HepG2 (cell line): Measurements from ENCODE around the gene DICER1. TPM values are rescaled to one million over a fixed set of nuclear protein-coding genes. Genes with fewer than 3 reads are reported as not detected.

ENCODE experiments used
- ATAC-seq: fragments of 200-7000 bp; cut with Tn5 transposase; 3 replicates; pipeline ENCODE4 v1.9.1; 2020; ENCODE audit warnings: mild to moderate bottlenecking, moderate library complexity
- BruUV-seq: library from RNA; stranded (reverse); fragments of 400-500 nt; replicated peaks from 2 replicates; lab custom pipeline; 2021; lab: Mats Ljungman, UMichigan
- CTCF ChIA-PET: fragments of 300-600 bp; formaldehyde crosslinking; extraction: SDS; loops from one replicate; lab custom pipeline; 2021; ENCODE audit warnings: low total read pairs, inconsistent platforms, low intra/inter-chr PET ratio; lab: Yijun Ruan, JAX
- POLR2A ChIA-PET: fragments of 350-600 bp; sonication (Branson Sonifier 250); formaldehyde crosslinking; loops from one replicate; lab custom pipeline; 2020; ENCODE audit warnings: antibody characterized with exemption, inconsistent platforms; lab: Yijun Ruan, JAX
- DNase-seq: peaks from one replicate; pipeline ENCODE4 v3.0.0-alpha.2; 2015; ENCODE audit warnings: low spot score
- FAIRE-seq: peaks from 3 replicates; lab custom pipeline; 2011; peaks lifted over from hg19 to GRCh38; lab: Jason Lieb, UNC
- H2AFZ ChIP-seq: one replicate; pipeline ENCODE4 v1.6.1; 2011; ENCODE audit warnings: low read length, inconsistent platforms
- H3K27ac ChIP-seq: fragments of 300-600 bp; 3 replicates; pipeline ENCODE4 v1.8.0; 2011; ENCODE audit warnings: mixed run types, mild to moderate bottlenecking, mixed read lengths, low read length, inconsistent platforms; ENCODE audit not compliant: insufficient read depth; ENCODE audit errors: extremely low read length
- H3K27me3 ChIP-seq, 2 experiments: fragments of 200-600 bp in 1 of 2; 2 replicates in 1 of 2; 3 replicates in 1 of 2; pipeline versions ENCODE4 v1.6.0 to v1.8.0; 2011; ENCODE audit warnings: low read length in 2 of 2, mild to moderate bottlenecking in 2 of 2, moderate library complexity in 2 of 2, inconsistent platforms in 1 of 2; ENCODE audit not compliant: insufficient read depth in 2 of 2, control insufficient read depth in 1 of 2
- H3K36me3 ChIP-seq, 2 experiments: fragments of 200-600 bp in 1 of 2; replicated peaks in 1 of 2; 2 replicates in 1 of 2; 3 replicates in 1 of 2; pipeline versions ENCODE4 v1.5.1 to v1.8.0; 2011; ENCODE audit warnings: low read length in 2 of 2, inconsistent platforms in 1 of 2; ENCODE audit not compliant: insufficient read depth in 2 of 2, control insufficient read depth in 1 of 2
- H3K4me1 ChIP-seq: 2 replicates; pipeline ENCODE4 v1.5.1; 2012; ENCODE audit warnings: low read length, inconsistent platforms; ENCODE audit not compliant: insufficient read depth
- H3K4me2 ChIP-seq: 2 replicates; pipeline ENCODE4 v1.6.0; 2011; ENCODE audit warnings: low read depth, low read length, inconsistent platforms
- H3K4me3 ChIP-seq, 3 experiments: fragments of 200-600 bp in 1 of 3; sonication (generic), shearing (Covaris generic) in 1 of 3; replicated peaks in 1 of 3; 2 replicates each; pipeline ENCODE4 v1.5.1; 2011 to 2016; ENCODE audit warnings: low read length in 3 of 3, inconsistent platforms in 2 of 3, low read depth in 2 of 3, mild to moderate bottlenecking in 2 of 3, control low read depth in 1 of 3, mixed read lengths in 1 of 3; ENCODE audit not compliant: insufficient read depth in 1 of 3
- H3K79me2 ChIP-seq: one replicate; pipeline ENCODE4 v1.6.1; 2011; ENCODE audit warnings: low read length, inconsistent platforms; ENCODE audit not compliant: insufficient read depth
- H3K9ac ChIP-seq: 2 replicates; pipeline ENCODE4 v1.6.0; 2011; ENCODE audit warnings: mild to moderate bottlenecking, low read depth, low read length, inconsistent platforms; ENCODE audit not compliant: insufficient read depth
- H3K9me3 ChIP-seq: 2 replicates; pipeline ENCODE4 v1.5.1; 2012; ENCODE audit warnings: mild to moderate bottlenecking, low read length
- H4K20me1 ChIP-seq: 2 replicates; pipeline ENCODE4 v1.6.0; 2011; ENCODE audit warnings: inconsistent platforms, mild to moderate bottlenecking, low read length, moderate library complexity; ENCODE audit not compliant: insufficient read depth
- ATF2 ChIP-seq: sonication (generic); formaldehyde crosslinking; IDR thresholded peaks from 2 replicates; pipeline ENCODE4 v1.4.0; 2020; ENCODE audit warnings: missing genetic modification reagents
- DMAP1 ChIP-seq: IDR thresholded peaks from 2 replicates; pipeline ENCODE4 v1.6.1; 2016
- FOXA1 ChIP-seq, 2 experiments: fragments of 450-650 bp in 1 of 2; sonication (generic) in 1 of 2; formaldehyde crosslinking in 1 of 2; IDR thresholded peaks; 2 replicates each; pipeline versions ENCODE4 v1.4.0 to v1.6.1; 2016 to 2020; ENCODE audit warnings: missing genetic modification reagents in 1 of 2
- GATAD2A ChIP-seq: IDR thresholded peaks from 2 replicates; pipeline ENCODE4 v1.6.1; 2016
- HNRNPUL1 ChIP-seq: fragments of 200-400 bp; formaldehyde crosslinking; IDR thresholded peaks from 2 replicates; pipeline ENCODE4 v1.6.1; 2017; ENCODE audit warnings: low read depth, mild to moderate bottlenecking, low read length, moderate library complexity
- MTERF4 ChIP-seq: sonication (generic); formaldehyde crosslinking; IDR thresholded peaks from 2 replicates; pipeline ENCODE4 v1.8.0; 2023; ENCODE audit warnings: mild to moderate bottlenecking, missing genetic modification reagents
- PRDM4 ChIP-seq: sonication (generic); formaldehyde crosslinking; IDR thresholded peaks from 2 replicates; pipeline ENCODE4 v1.9.0; 2021; ENCODE audit warnings: missing genetic modification reagents, borderline replicate concordance
- SALL2 ChIP-seq: sonication (generic); formaldehyde crosslinking; IDR thresholded peaks from 2 replicates; pipeline ENCODE4 v1.8.1; 2023; ENCODE audit warnings: mild to moderate bottlenecking, missing genetic modification reagents, inconsistent platforms
- TCF7 ChIP-seq: sonication (generic); IDR thresholded peaks from 2 replicates; pipeline ENCODE4 v1.6.1; 2016; ENCODE audit warnings: antibody characterized with exemption, low read depth
- ZFP37 ChIP-seq: sonication (generic); formaldehyde crosslinking; IDR thresholded peaks from 2 replicates; pipeline ENCODE4 v1.4.0; 2020; ENCODE audit warnings: missing genetic modification reagents, borderline replicate concordance
- ZFP91 ChIP-seq: sonication (generic); formaldehyde crosslinking; IDR thresholded peaks from 2 replicates; pipeline ENCODE4 v1.9.0; 2022; ENCODE audit warnings: missing genetic modification reagents, mild to moderate bottlenecking, borderline replicate concordance
- ZNF543 ChIP-seq: sonication (generic); formaldehyde crosslinking; IDR thresholded peaks from 2 replicates; pipeline ENCODE4 v1.4.0; 2020; ENCODE audit warnings: mild to moderate bottlenecking, missing genetic modification reagents
- WGBS: methylation state at CpG from one replicate; pipeline ENCODE4 v1.1.6; 2017; ENCODE audit warnings: low lambda C conversion rate; 5-methylcytosine and 5-hydroxymethylcytosine counted together
- in situ Hi-C: cut with HindIII; loops from 2 replicates; pipeline ENCODE4 v1.10.0; 2017; ENCODE audit warnings: low pct_unique_long_range_greater_than_20kb; ENCODE audit not compliant: extremely low pct_ligation_motif_present
- intact Hi-C: fragments of 100-400 bp; cut with micrococcal nuclease; formaldehyde crosslinking; loops from one replicate; pipeline ENCODE4 v1.10.0; 2022; ENCODE audit not compliant: unreplicated experiment
- polyA plus RNA-seq, 8 experiments: library from polyadenylated mRNA; depleted of rRNA in 3 of 8; stranded (reverse) in 7 of 8; unstranded in 1 of 8; fragments of >200 nt; fragmentation: Illumina TruSeq in 4 of 8; extraction: Trizol in 4 of 8; gene quantifications; 2 replicates each; pipeline versions ENCODE4 v1.2.1 to v1.2.3, GENCODE V29; 2011 to 2016; ENCODE audit warnings: low read depth in 4 of 8, missing spikeins in 1 of 8, mixed read lengths in 1 of 8; ENCODE audit not compliant: insufficient read depth in 1 of 8
- total RNA-seq, 5 experiments: library from RNA; depleted of rRNA; stranded (reverse); fragments of >200 nt; fragmentation: Illumina TruSeq; extraction: Trizol; gene quantifications; 2 replicates each; pipeline ENCODE4 v1.2.3, GENCODE V29; 2016; ENCODE audit warnings: low read depth in 1 of 5
- TF ChIP-seq, protein P1 (sequence below): sonication (generic); formaldehyde crosslinking; IDR thresholded peaks from 2 replicates; pipeline ENCODE4 v1.4.0; 2020; ENCODE audit warnings: mild to moderate bottlenecking, missing genetic modification reagents, borderline replicate concordance

The DICER1 gene
- total and polyA plus RNA-seq, 2 of the 13 experiments (the other 11 are each of a cell fraction or from before 2014, with no cell fraction given), result 31.8 to 61.9 TPM

GRCh38 chr14:95138876-95139275 lies 18.5 kb downstream of the DICER1 start:
- intact Hi-C loops (no loop called here), in situ Hi-C loops (no loop called here)
- no peak for DNase-seq
- Histone ChIP-seq H3K79me2 (peaks cover 91% of the 10 kb centered on the region), H3K4me1 (peaks cover 19% of the 10 kb centered on the region), H3K36me3 (0 out of 5 replicates have a peak, but pooled peaks cover 0 to 2% of the 10 kb centered on the region in 2 experiments), H3K27me3 (no peaks in the 10 kb centered on the region), H3K9me3 (no peaks in the 10 kb centered on the region), H3K27ac (no peak overlapping the region), H2AFZ (no peak overlapping the region), H3K9ac (no peak overlapping the region), H4K20me1 (peaks cover 18% of the 10 kb centered on the region), H3K4me2 (no peak overlapping the region), H3K4me3 (no peak overlapping the region)
- POLR2A ChIA-PET, result no interaction called here
- no peak for ATAC-seq
- no peak for FAIRE-seq
- CTCF ChIA-PET, result no interaction called here
- WGBS, result no CpG with 5 or more reads among the region's 1 CpG
- no TSS peak for BruUV-seq
- TF ChIP-seq TCF7 (no peak), HNRNPUL1 (no peak), GATAD2A (CRISPR knock-in tag) (no peak), ZFP37 (CRISPR knock-in tag) (no peak), FOXA1 (IDR thresholded peaks at IDR 0.05) (no peak), FOXA1 (CRISPR knock-in tag; IDR thresholded peaks at IDR 0.05) (no peak), SALL2 (CRISPR knock-in tag) (no peak), DMAP1 (CRISPR knock-in tag) (no peak), PRDM4 (no peak), ZNF543 (no peak), ATF2 (no peak), ZFP91 (CRISPR knock-in tag) (no peak), MTERF4 (CRISPR knock-in tag) (no peak)
- TF ChIP-seq, protein P1, sequence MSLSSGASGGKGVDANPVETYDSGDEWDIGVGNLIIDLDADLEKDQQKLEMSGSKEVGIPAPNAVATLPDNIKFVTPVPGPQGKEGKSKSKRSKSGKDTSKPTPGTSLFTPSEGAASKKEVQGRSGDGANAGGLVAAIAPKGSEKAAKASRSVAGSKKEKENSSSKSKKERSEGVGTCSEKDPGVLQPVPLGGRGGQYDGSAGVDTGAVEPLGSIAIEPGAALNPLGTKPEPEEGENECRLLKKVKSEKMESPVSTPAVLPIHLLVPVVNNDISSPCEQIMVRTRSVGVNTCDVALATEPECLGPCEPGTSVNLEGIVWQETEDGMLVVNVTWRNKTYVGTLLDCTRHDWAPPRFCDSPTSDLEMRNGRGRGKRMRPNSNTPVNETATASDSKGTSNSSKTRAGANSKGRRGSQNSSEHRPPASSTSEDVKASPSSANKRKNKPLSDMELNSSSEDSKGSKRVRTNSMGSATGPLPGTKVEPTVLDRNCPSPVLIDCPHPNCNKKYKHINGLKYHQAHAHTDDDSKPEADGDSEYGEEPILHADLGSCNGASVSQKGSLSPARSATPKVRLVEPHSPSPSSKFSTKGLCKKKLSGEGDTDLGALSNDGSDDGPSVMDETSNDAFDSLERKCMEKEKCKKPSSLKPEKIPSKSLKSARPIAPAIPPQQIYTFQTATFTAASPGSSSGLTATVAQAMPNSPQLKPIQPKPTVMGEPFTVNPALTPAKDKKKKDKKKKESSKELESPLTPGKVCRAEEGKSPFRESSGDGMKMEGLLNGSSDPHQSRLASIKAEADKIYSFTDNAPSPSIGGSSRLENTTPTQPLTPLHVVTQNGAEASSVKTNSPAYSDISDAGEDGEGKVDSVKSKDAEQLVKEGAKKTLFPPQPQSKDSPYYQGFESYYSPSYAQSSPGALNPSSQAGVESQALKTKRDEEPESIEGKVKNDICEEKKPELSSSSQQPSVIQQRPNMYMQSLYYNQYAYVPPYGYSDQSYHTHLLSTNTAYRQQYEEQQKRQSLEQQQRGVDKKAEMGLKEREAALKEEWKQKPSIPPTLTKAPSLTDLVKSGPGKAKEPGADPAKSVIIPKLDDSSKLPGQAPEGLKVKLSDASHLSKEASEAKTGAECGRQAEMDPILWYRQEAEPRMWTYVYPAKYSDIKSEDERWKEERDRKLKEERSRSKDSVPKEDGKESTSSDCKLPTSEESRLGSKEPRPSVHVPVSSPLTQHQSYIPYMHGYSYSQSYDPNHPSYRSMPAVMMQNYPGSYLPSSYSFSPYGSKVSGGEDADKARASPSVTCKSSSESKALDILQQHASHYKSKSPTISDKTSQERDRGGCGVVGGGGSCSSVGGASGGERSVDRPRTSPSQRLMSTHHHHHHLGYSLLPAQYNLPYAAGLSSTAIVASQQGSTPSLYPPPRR (CRISPR knock-in tag), result no peak
